GM12878 (cell line): ENCODE results near the gene USP16. TPM values are rescaled to one million over a fixed set of nuclear protein-coding genes. Genes with fewer than 3 reads are reported as not detected.

ENCODE experiments used
- BCL3 ChIP-seq: IDR thresholded peaks from 2 replicates; pipeline ENCODE4 v1.6.1; 2011; ENCODE audit warnings: borderline replicate concordance, low read depth, mild to moderate bottlenecking, moderate library complexity, low read length; ENCODE audit not compliant: insufficient read depth, poor library complexity, severe bottlenecking
- BMI1 ChIP-seq: fragments of 450-650 bp; IDR thresholded peaks from 2 replicates; pipeline ENCODE4 v1.6.1; 2016; ENCODE audit warnings: mild to moderate bottlenecking, moderate library complexity, borderline replicate concordance
- CBX3 ChIP-seq: fragments of 200-600 bp; sonication (generic); IDR thresholded peaks from 2 replicates; pipeline ENCODE4 v1.6.1; 2016; ENCODE audit warnings: low read depth, borderline replicate concordance
- CHD4 ChIP-seq: fragments of 200-600 bp; sonication (generic); IDR thresholded peaks from 2 replicates; pipeline ENCODE4 v1.6.1; 2016; ENCODE audit warnings: mild to moderate bottlenecking
- IKZF1 ChIP-seq: fragments of 450-650 bp; conservative IDR thresholded peaks from 2 replicates; pipeline ENCODE4 v1.6.1; 2017; ENCODE audit warnings: antibody characterized with exemption, mild to moderate bottlenecking
- IRF5 ChIP-seq: fragments of 450-650 bp; IDR thresholded peaks from 2 replicates; pipeline ENCODE4 v1.6.1; 2017; ENCODE audit warnings: borderline replicate concordance
- PAX8 ChIP-seq: fragments of 450-650 bp; IDR thresholded peaks from 2 replicates; pipeline ENCODE4 v1.6.1; 2017; ENCODE audit warnings: mild to moderate bottlenecking, moderate library complexity
- RELA ChIP-seq: fragments of 450-650 bp; IDR thresholded peaks from 2 replicates; pipeline ENCODE4 v1.8.0; 2014; ENCODE audit warnings: borderline replicate concordance; ENCODE audit not compliant: partially characterized antibody
- SMAD5 ChIP-seq: IDR thresholded peaks from 2 replicates; pipeline ENCODE4 v1.6.1; 2016; ENCODE audit warnings: antibody characterized with exemption, low read depth
- YY1 ChIP-seq: IDR thresholded peaks from 2 replicates; pipeline ENCODE4 v1.6.1; 2011; ENCODE audit warnings: low read depth, mild to moderate bottlenecking, low read length
- ZNF217 ChIP-seq: fragments of 450-650 bp; IDR thresholded peaks from 2 replicates; pipeline ENCODE4 v1.6.1; 2017; ENCODE audit warnings: antibody characterized with exemption, mild to moderate bottlenecking
- ZSCAN29 ChIP-seq: fragments of 450-650 bp; IDR thresholded peaks from 2 replicates; pipeline ENCODE4 v1.6.1; 2017; ENCODE audit warnings: mild to moderate bottlenecking, moderate library complexity
- ZZZ3 ChIP-seq: IDR thresholded peaks from 2 replicates; pipeline ENCODE4 v1.6.1; 2011; ENCODE audit warnings: low read depth; ENCODE audit not compliant: control insufficient read depth, insufficient read length
- polyA plus RNA-seq, 11 experiments: library from polyadenylated mRNA; depleted of rRNA in 4 of 11; unstranded in 6 of 11; stranded (reverse) in 5 of 11; fragments of >200 nt; fragmentation: Nextera tagmentation in 4 of 11; fragmentation: Illumina TruSeq in 1 of 11; extraction: Ambion mirVana in 4 of 11; extraction: Trizol in 1 of 11; gene quantifications; 1 replicate in 1 of 11; 2 replicates in 10 of 11; pipeline versions ENCODE4 v1.2.1 to v1.2.3, GENCODE V29; 2011 to 2016; ENCODE audit warnings: inconsistent platforms in 2 of 11, missing spikeins in 2 of 11, low read depth in 1 of 11
- total RNA-seq, 4 experiments: library from RNA; depleted of rRNA in 3 of 4; stranded (reverse); fragments of >200 nt in 3 of 4; fragmentation: Illumina TruSeq in 1 of 4; extraction: Trizol in 1 of 4; gene quantifications; 2 replicates each; pipeline versions ENCODE4 v1.2.1 to v1.2.3, GENCODE V29; 2013 to 2021
- TF ChIP-seq, protein P1 (sequence below): fragments of 450-650 bp; IDR thresholded peaks from 2 replicates; pipeline ENCODE4 v1.6.1; 2018; ENCODE audit warnings: mild to moderate bottlenecking, low read depth, moderate library complexity; ENCODE audit not compliant: partially characterized antibody
- TF ChIP-seq, protein P2 (sequence below): fragments of 450-650 bp; IDR thresholded peaks from 2 replicates; pipeline ENCODE4 v1.6.1; 2017; ENCODE audit warnings: mild to moderate bottlenecking
- TF ChIP-seq, protein P3 (sequence below): fragments of 450-650 bp; IDR thresholded peaks from 2 replicates; pipeline ENCODE4 v1.6.1; 2014; ENCODE audit warnings: mild to moderate bottlenecking
- TF ChIP-seq, protein P4 (sequence below): fragments of 450-650 bp; IDR thresholded peaks from 2 replicates; pipeline ENCODE4 v1.6.1; 2016; ENCODE audit warnings: mild to moderate bottlenecking

The USP16 gene
- total and polyA plus RNA-seq, 10 of the 15 experiments (the other 5 are each of a cell fraction or from before 2014, with no cell fraction given), result 29.5 to 68.7 (median 52.3) TPM

DNA sequence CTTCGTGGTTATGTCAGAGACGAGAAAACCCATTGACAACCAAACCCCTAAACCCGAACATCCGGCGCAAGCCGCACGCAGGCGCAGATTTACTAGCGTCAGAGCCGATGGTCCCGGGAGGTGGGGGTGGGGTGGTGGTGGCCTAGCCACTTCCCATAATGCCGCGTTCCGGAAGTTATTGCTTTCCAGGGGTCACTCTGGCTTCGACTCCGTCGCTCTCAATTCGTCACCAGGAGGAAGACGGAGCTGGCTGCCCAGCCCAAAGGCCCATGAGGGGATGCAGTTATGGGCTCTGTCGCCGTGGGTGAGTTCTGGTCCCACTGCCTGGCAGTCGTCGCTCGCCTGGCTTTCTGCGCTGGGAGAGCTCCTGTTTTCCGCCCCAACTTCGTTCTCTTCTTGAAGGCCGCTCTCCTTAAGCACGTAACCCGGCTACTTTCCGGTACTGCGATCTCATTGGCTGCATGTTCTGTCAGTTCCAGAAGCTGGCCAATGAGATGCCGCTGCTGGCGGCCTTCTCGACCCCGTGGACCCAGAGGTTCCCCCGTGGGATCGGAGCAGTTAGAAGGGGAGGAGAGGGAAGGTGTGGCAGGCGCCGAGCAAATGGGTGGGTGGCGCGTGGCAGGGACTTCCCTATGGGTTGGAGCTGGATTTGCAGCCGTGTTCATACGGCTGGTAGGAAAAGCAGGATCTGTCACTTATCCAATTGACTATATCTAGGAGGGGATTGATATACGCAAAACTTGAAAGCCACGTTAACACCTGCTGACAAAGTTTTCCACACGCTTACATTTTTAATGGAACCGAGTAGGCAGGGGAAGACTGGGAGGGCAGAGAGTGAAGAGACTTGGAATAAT is at the start of gene USP16 (continued):
- TF ChIP-seq BMI1 (no peak), ZNF217 (no peak), CHD4 (no peak), IRF5 (no peak), SMAD5 (peak; percentile 65; the same call in 1 of the 2 replicates), BCL3 (no peak), IKZF1 (peak; percentile 89), CBX3 (no peak), ZZZ3 (no peak), RELA (peak; percentile 51), ZSCAN29 (no peak), PAX8 (peak; percentile 65; the same call in 1 of the 2 replicates), YY1 (0 out of 2 replicates have a peak, but pooled peaks have one; percentile 49)
- TF ChIP-seq, protein P1, sequence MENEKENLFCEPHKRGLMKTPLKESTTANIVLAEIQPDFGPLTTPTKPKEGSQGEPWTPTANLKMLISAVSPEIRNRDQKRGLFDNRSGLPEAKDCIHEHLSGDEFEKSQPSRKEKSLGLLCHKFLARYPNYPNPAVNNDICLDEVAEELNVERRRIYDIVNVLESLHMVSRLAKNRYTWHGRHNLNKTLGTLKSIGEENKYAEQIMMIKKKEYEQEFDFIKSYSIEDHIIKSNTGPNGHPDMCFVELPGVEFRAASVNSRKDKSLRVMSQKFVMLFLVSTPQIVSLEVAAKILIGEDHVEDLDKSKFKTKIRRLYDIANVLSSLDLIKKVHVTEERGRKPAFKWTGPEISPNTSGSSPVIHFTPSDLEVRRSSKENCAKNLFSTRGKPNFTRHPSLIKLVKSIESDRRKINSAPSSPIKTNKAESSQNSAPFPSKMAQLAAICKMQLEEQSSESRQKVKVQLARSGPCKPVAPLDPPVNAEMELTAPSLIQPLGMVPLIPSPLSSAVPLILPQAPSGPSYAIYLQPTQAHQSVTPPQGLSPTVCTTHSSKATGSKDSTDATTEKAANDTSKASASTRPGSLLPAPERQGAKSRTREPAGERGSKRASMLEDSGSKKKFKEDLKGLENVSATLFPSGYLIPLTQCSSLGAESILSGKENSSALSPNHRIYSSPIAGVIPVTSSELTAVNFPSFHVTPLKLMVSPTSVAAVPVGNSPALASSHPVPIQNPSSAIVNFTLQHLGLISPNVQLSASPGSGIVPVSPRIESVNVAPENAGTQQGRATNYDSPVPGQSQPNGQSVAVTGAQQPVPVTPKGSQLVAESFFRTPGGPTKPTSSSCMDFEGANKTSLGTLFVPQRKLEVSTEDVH, result no peak
- TF ChIP-seq, protein P2, sequence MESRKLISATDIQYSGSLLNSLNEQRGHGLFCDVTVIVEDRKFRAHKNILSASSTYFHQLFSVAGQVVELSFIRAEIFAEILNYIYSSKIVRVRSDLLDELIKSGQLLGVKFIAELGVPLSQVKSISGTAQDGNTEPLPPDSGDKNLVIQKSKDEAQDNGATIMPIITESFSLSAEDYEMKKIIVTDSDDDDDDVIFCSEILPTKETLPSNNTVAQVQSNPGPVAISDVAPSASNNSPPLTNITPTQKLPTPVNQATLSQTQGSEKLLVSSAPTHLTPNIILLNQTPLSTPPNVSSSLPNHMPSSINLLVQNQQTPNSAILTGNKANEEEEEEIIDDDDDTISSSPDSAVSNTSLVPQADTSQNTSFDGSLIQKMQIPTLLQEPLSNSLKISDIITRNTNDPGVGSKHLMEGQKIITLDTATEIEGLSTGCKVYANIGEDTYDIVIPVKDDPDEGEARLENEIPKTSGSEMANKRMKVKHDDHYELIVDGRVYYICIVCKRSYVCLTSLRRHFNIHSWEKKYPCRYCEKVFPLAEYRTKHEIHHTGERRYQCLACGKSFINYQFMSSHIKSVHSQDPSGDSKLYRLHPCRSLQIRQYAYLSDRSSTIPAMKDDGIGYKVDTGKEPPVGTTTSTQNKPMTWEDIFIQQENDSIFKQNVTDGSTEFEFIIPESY, result no peak
- TF ChIP-seq, protein P3, sequence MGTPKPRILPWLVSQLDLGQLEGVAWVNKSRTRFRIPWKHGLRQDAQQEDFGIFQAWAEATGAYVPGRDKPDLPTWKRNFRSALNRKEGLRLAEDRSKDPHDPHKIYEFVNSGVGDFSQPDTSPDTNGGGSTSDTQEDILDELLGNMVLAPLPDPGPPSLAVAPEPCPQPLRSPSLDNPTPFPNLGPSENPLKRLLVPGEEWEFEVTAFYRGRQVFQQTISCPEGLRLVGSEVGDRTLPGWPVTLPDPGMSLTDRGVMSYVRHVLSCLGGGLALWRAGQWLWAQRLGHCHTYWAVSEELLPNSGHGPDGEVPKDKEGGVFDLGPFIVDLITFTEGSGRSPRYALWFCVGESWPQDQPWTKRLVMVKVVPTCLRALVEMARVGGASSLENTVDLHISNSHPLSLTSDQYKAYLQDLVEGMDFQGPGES, result peak; percentile 86
- TF ChIP-seq, protein P4, sequence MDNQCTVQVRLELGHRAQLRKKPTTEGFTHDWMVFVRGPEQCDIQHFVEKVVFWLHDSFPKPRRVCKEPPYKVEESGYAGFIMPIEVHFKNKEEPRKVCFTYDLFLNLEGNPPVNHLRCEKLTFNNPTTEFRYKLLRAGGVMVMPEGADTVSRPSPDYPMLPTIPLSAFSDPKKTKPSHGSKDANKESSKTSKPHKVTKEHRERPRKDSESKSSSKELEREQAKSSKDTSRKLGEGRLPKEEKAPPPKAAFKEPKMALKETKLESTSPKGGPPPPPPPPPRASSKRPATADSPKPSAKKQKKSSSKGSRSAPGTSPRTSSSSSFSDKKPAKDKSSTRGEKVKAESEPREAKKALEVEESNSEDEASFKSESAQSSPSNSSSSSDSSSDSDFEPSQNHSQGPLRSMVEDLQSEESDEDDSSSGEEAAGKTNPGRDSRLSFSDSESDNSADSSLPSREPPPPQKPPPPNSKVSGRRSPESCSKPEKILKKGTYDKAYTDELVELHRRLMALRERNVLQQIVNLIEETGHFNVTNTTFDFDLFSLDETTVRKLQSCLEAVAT, result no peak
